Erythroblast (primary cell): Measurements from ENCODE around the gene FPR1.

Experiments
- GATA1 ChIP-seq: IDR thresholded peaks from 2 replicates; pipeline ENCODE4 v1.6.1; 2011; ENCODE audit warnings: low read depth, mild to moderate bottlenecking, control low read depth, low read length, moderate library complexity
- POLR2A ChIP-seq: IDR thresholded peaks from 2 replicates; pipeline ENCODE4 v1.6.1; 2011; ENCODE audit warnings: mild to moderate bottlenecking, low read length

DNA sequence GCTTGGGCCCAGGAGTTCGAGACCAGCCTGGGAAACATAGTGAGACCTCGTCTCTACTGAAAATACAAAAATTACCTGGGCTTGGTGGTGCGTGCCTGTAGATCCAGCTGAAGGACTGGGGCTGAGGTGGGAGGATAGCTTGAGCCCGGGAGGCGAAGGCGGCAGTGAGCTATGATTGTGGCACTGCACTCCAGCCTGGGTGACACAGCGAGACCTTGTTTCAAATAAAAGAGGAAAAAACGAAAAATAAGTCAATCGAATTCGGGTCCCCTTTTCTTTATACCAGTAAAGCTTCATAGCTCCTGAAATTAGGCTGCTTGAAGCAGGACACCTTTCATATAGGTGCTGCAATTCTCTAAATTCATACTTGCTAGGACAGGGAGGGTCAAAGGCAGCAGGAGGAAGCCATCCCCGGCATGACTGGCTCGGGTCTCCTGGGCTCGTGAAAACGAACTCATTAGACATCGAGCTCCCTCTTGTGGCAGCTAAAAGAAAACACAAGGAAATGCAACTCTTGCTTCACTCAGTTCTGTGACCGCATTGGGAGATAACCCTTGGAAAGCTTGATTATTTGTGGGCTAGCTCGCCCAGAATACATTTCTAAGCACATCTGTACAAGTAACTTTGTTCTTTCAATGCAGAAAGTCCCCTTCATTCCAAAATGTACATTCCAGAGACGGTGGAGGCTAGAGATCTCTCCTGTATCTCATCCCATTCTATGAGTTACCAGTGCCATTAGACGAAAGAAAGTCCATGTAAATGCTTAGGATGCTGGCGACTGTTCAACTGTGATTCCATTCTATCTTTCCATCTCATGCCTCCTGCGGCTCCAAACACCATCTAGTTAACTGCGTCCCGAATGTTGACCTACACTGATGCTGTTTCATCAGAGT lies 26.1 kb upstream of the FPR1 start:
- TF ChIP-seq POLR2A = no peak
- TF ChIP-seq GATA1 = no peak
